NCI-H1417 (cell line): ENCODE results near the gene TMEM81.

Experiments
- DNase-seq, 3 experiments: peaks; one replicate each; lab custom pipeline; 2025; lab: John Stamatoyannopoulos, UW

Gene TMEM81

GRCh38 chr1:205084360-205084759, at the start of gene TMEM81:
TMEM81 (minus strand) TSS chr1:205084460; CDS start chr1:205084320, 140 bp downstream.
- no peak for DNase-seq

- no peak for DNase-seq
Measured at GRCh38 chr1:205133287-205133686, 49.0 kb upstream of the TMEM81 start.

- DNase-seq, result no peak
Measured at GRCh38 chr1:205129447-205130029, 45.3 kb upstream of the TMEM81 start.

- no peak for DNase-seq
Measured at GRCh38 chr1:205128050-205128449, 43.8 kb upstream of the TMEM81 start.

GRCh38 chr1:205127646-205128045, 43.4 kb upstream of the TMEM81 start:
- DNase-seq, result no peak

- no peak for DNase-seq
Measured at GRCh38 chr1:205124726-205125125, 40.5 kb upstream of the TMEM81 start.

- no peak for DNase-seq
Measured at GRCh38 chr1:205122489-205122882, 38.2 kb upstream of the TMEM81 start.

GRCh38 chr1:205121660-205122488, 37.6 kb upstream of the TMEM81 start, which contains the start of gene RBBP5:
RBBP5 (minus strand) TSS chr1:205121978; CDS start chr1:205121873, 105 bp downstream.
- peak; percentile 99 to 100 (median 100) for DNase-seq

GRCh38 chr1:205118752-205119151, 34.5 kb upstream of the TMEM81 start:
- no peak for DNase-seq

- no peak for DNase-seq
Measured at GRCh38 chr1:205111354-205111753, 27.1 kb upstream of the TMEM81 start.

GRCh38 chr1:205109711-205110110, 25.5 kb upstream of the TMEM81 start:
- no peak for DNase-seq

- DNase-seq, result no peak
Measured at GRCh38 chr1:205109269-205109668, 25.0 kb upstream of the TMEM81 start.

- DNase-seq, result no peak
Measured at GRCh38 chr1:205108464-205108863, 24.2 kb upstream of the TMEM81 start.

GRCh38 chr1:205107327-205107726, 23.1 kb upstream of the TMEM81 start:
- DNase-seq, result no peak

GRCh38 chr1:205102404-205102803, 18.1 kb upstream of the TMEM81 start:
- DNase-seq, result no peak

GRCh38 chr1:205098242-205098641, 14.0 kb upstream of the TMEM81 start:
- no peak for DNase-seq

- DNase-seq, result no peak
Measured at GRCh38 chr1:205095422-205095821, 11.2 kb upstream of the TMEM81 start.

GRCh38 chr1:205091043-205091740, 6.9 kb upstream of the TMEM81 start:
- no peak for DNase-seq

GRCh38 chr1:205088341-205088740, 4.1 kb upstream of the TMEM81 start:
- no peak for DNase-seq

- no peak for DNase-seq
Measured at GRCh38 chr1:205082431-205082830, 1.8 kb downstream of the TMEM81 start.

- DNase-seq, result no peak
Measured at GRCh38 chr1:205077934-205078311, 6.3 kb downstream of the TMEM81 start.

GRCh38 chr1:205077158-205077933, 6.9 kb downstream of the TMEM81 start:
- DNase-seq, result no peak
